Tongue (tissue), 2 donors: ENCODE results near the gene NOL11. TPM values are rescaled to one million over a fixed set of nuclear protein-coding genes. Genes with fewer than 3 reads are reported as not detected.
"Not testable (repeated sequence)": the region's sequence is repeated elsewhere in the genome, so short reads cannot be mapped to it uniquely, and the experiment has no call there.

Experiments
- DNase-seq: peaks from one replicate; pipeline ENCODE4 v3.0.0-alpha.2; 2015
- total RNA-seq: library from RNA; depleted of rRNA; stranded (reverse); fragments of >200 nt; gene quantifications from one replicate; pipeline ENCODE4 v1.2.3, GENCODE V29; 2014

NOL11 gene
- total RNA-seq, 1 donor from 2014 or later, result 51.2 TPM

GRCh38 chr17:67708378-67708777 is 9.4 kb upstream of the NOL11 start:
- DNase-seq, result no peak

GRCh38 chr17:67711916-67712315 is 5.8 kb upstream of the NOL11 start:
- no peak for DNase-seq

- no peak for DNase-seq
These were observed 5.4 kb upstream of the NOL11 start for GRCh38 chr17:67712375-67712774.

- no peak for DNase-seq
These were observed 4.6 kb upstream of the NOL11 start for GRCh38 chr17:67713169-67713568.

GRCh38 chr17:67716405-67716798 is 1.3 kb upstream of the NOL11 start:
- no peak for DNase-seq

GRCh38 chr17:67717192-67717623 is 528 bp upstream of the NOL11 start:
- no peak for DNase-seq

GRCh38 chr17:67718325-67718941 is 697 bp downstream of the NOL11 start:
- no peak for DNase-seq

GRCh38 chr17:67725373-67725791 is 7.6 kb downstream of the NOL11 start:
- no peak for DNase-seq

GRCh38 chr17:67725807-67726206 is 8.1 kb downstream of the NOL11 start:
- no peak for DNase-seq

GRCh38 chr17:67727152-67728039 is 9.7 kb downstream of the NOL11 start:
- not testable (repeated sequence) for DNase-seq

GRCh38 chr17:67729903-67730302 is 12.2 kb downstream of the NOL11 start:
- DNase-seq, result no peak

- no peak for DNase-seq
These were observed 13.0 kb downstream of the NOL11 start for GRCh38 chr17:67730731-67731130.

- no peak for DNase-seq
These were observed 15.7 kb downstream of the NOL11 start for GRCh38 chr17:67733449-67733848.

GRCh38 chr17:67737145-67737544 is 19.4 kb downstream of the NOL11 start:
- DNase-seq, result no peak

- no peak for DNase-seq
These were observed 24.3 kb downstream of the NOL11 start for GRCh38 chr17:67742025-67742424.

GRCh38 chr17:67746704-67747571 is 29.2 kb downstream of the NOL11 start:
- no peak for DNase-seq

GRCh38 chr17:67747681-67748235 is 30.0 kb downstream of the NOL11 start:
- peak; percentile 15 for DNase-seq

GRCh38 chr17:67750067-67750466 is 32.3 kb downstream of the NOL11 start:
- DNase-seq, result no peak

GRCh38 chr17:67751101-67752074 is 33.7 kb downstream of the NOL11 start:
- DNase-seq, result no peak

GRCh38 chr17:67752160-67752559 is 34.4 kb downstream of the NOL11 start:
- DNase-seq, result not testable (repeated sequence)

GRCh38 chr17:67753026-67753425 is 35.3 kb downstream of the NOL11 start:
- DNase-seq, result no peak
